ENCODE data around the gene ARAP1.

- TF ChIP-seq CTCF (conservative IDR thresholded peaks at IDR 0.05; ENCODE audit: low read depth, low read length) (no peak), EZH2 (IDR thresholded peaks at IDR 0.05; ENCODE audit: low read length, unreplicated experiment) (no peak), EZH2phosphoT487 (IDR thresholded peaks at IDR 0.05; ENCODE audit: borderline replicate concordance, low read length) (no peak)
Observed at GRCh38 chr11:72752088-72752914, at the start of gene ARAP1.

Data from PC-3 (cell line).